ENCODE measurements around the gene MARCO.

Gene MARCO

GRCh38 chr2:118914721-118915453 lies 27.1 kb upstream of the MARCO start:
- no peak for DNase-seq (ENCODE audit: low read depth, low spot score)
- Histone ChIP-seq H3K27me3 (ENCODE audit: insufficient read depth, insufficient read length) (no peaks in the 10 kb centered on the region), H3K9ac (ENCODE audit: insufficient read length, low read depth) (no peak overlapping the region), H3K9me3 (ENCODE audit: insufficient read depth, low read length) (peaks cover 5% of the 10 kb centered on the region), H3K4me1 (ENCODE audit: insufficient read depth, insufficient read length) (no peaks in the 10 kb centered on the region), H3K4me3 (ENCODE audit: insufficient read length, low read depth) (no peak overlapping the region), H3K36me3 (ENCODE audit: insufficient read depth, insufficient read length, low read length) (no peaks in the 10 kb centered on the region)
- no peak for TF ChIP-seq SUZ12 (IDR thresholded peaks at IDR 0.05; ENCODE audit: extremely low read depth, insufficient read depth, insufficient read length)
- no peak for TF ChIP-seq ZNF274 (IDR thresholded peaks at IDR 0.05; ENCODE audit: low read depth, low read length)
- no peak for TF ChIP-seq YY1 (IDR thresholded peaks at IDR 0.05; ENCODE audit: insufficient read depth, insufficient read length)

GRCh38 chr2:118918017-118918416 lies 24.0 kb upstream of the MARCO start:
- Histone ChIP-seq H3K36me3 (ENCODE audit: insufficient read depth, insufficient read length, low read length) (no peaks in the 10 kb centered on the region), H3K4me1 (ENCODE audit: insufficient read depth, insufficient read length) (no peaks in the 10 kb centered on the region), H3K9me3 (ENCODE audit: insufficient read depth, low read length) (peaks cover 5% of the 10 kb centered on the region), H3K4me3 (ENCODE audit: insufficient read length, low read depth) (no peak overlapping the region), H3K27me3 (ENCODE audit: insufficient read depth, insufficient read length) (no peaks in the 10 kb centered on the region), H3K9ac (ENCODE audit: insufficient read length, low read depth) (no peak overlapping the region)
- DNase-seq (ENCODE audit: low read depth, low spot score) = no peak
- TF ChIP-seq SUZ12 (IDR thresholded peaks at IDR 0.05; ENCODE audit: extremely low read depth, insufficient read depth, insufficient read length) (no peak), YY1 (IDR thresholded peaks at IDR 0.05; ENCODE audit: insufficient read depth, insufficient read length) (no peak), ZNF274 (IDR thresholded peaks at IDR 0.05; ENCODE audit: low read depth, low read length) (no peak)

GRCh38 chr2:118921646-118922045 lies 20.3 kb upstream of the MARCO start:
- Histone ChIP-seq H3K36me3 (ENCODE audit: insufficient read depth, insufficient read length, low read length) (no peaks in the 10 kb centered on the region), H3K27me3 (ENCODE audit: insufficient read depth, insufficient read length) (no peaks in the 10 kb centered on the region)
- no peak for DNase-seq (ENCODE audit: low read depth, low spot score)

GRCh38 chr2:118922254-118922653 lies 19.7 kb upstream of the MARCO start:
- no peaks in the 10 kb centered on the region for H3K4me1 ChIP-seq (ENCODE audit: insufficient read depth, insufficient read length)
- no peak overlapping the region for H3K9ac ChIP-seq (ENCODE audit: insufficient read length, low read depth)
- H3K4me3 ChIP-seq (ENCODE audit: insufficient read length, low read depth) = no peak overlapping the region
- DNase-seq (ENCODE audit: low read depth, low spot score) = no peak
- no peaks in the 10 kb centered on the region for H3K36me3 ChIP-seq (ENCODE audit: insufficient read depth, insufficient read length, low read length)
- H3K27me3 ChIP-seq (ENCODE audit: insufficient read depth, insufficient read length) = no peaks in the 10 kb centered on the region
- TF ChIP-seq ZNF274 (IDR thresholded peaks at IDR 0.05; ENCODE audit: low read depth, low read length) = no peak
- TF ChIP-seq SUZ12 (IDR thresholded peaks at IDR 0.05; ENCODE audit: extremely low read depth, insufficient read depth, insufficient read length) = no peak
- no peak for TF ChIP-seq YY1 (IDR thresholded peaks at IDR 0.05; ENCODE audit: insufficient read depth, insufficient read length)
- H3K9me3 ChIP-seq (ENCODE audit: insufficient read depth, low read length) = peaks cover 22% of the 10 kb centered on the region

More at GRCh38 chr2:118921646-118922045, 20.3 kb upstream of the MARCO start:
- TF ChIP-seq SUZ12 (IDR thresholded peaks at IDR 0.05; ENCODE audit: extremely low read depth, insufficient read depth, insufficient read length) = no peak
- no peak overlapping the region for H3K4me3 ChIP-seq (ENCODE audit: insufficient read length, low read depth)
- H3K4me1 ChIP-seq (ENCODE audit: insufficient read depth, insufficient read length) = no peaks in the 10 kb centered on the region
- no peak overlapping the region for H3K9ac ChIP-seq (ENCODE audit: insufficient read length, low read depth)
- H3K9me3 ChIP-seq (ENCODE audit: insufficient read depth, low read length) = peaks cover 22% of the 10 kb centered on the region

- no peak overlapping the region for H3K4me3 ChIP-seq (ENCODE audit: insufficient read length, low read depth)
- H3K27me3 ChIP-seq (ENCODE audit: insufficient read depth, insufficient read length) = no peaks in the 10 kb centered on the region
- peaks cover 22% of the 10 kb centered on the region for H3K9me3 ChIP-seq (ENCODE audit: insufficient read depth, low read length)
- TF ChIP-seq YY1 (IDR thresholded peaks at IDR 0.05; ENCODE audit: insufficient read depth, insufficient read length) = no peak
- no peak for TF ChIP-seq SUZ12 (IDR thresholded peaks at IDR 0.05; ENCODE audit: extremely low read depth, insufficient read depth, insufficient read length)
- no peak for TF ChIP-seq ZNF274 (IDR thresholded peaks at IDR 0.05; ENCODE audit: low read depth, low read length)
- no peak for DNase-seq (ENCODE audit: low read depth, low spot score)
- no peak overlapping the region for H3K9ac ChIP-seq (ENCODE audit: insufficient read length, low read depth)
- H3K36me3 ChIP-seq (ENCODE audit: insufficient read depth, insufficient read length, low read length) = no peaks in the 10 kb centered on the region
- H3K4me1 ChIP-seq (ENCODE audit: insufficient read depth, insufficient read length) = no peaks in the 10 kb centered on the region
Measured at GRCh38 chr2:118923371-118923770, 18.6 kb upstream of the MARCO start.

GRCh38 chr2:118925476-118925875 lies 16.5 kb upstream of the MARCO start:
- Histone ChIP-seq H3K9ac (ENCODE audit: insufficient read length, low read depth) (no peak overlapping the region), H3K9me3 (ENCODE audit: insufficient read depth, low read length) (peaks cover 17% of the 10 kb centered on the region), H3K4me3 (ENCODE audit: insufficient read length, low read depth) (no peak overlapping the region), H3K27me3 (ENCODE audit: insufficient read depth, insufficient read length) (no peaks in the 10 kb centered on the region), H3K4me1 (ENCODE audit: insufficient read depth, insufficient read length) (no peaks in the 10 kb centered on the region), H3K36me3 (ENCODE audit: insufficient read depth, insufficient read length, low read length) (no peaks in the 10 kb centered on the region)
- TF ChIP-seq YY1 (IDR thresholded peaks at IDR 0.05; ENCODE audit: insufficient read depth, insufficient read length) (no peak), ZNF274 (IDR thresholded peaks at IDR 0.05; ENCODE audit: low read depth, low read length) (no peak), SUZ12 (IDR thresholded peaks at IDR 0.05; ENCODE audit: extremely low read depth, insufficient read depth, insufficient read length) (no peak)
- DNase-seq (ENCODE audit: low read depth, low spot score) = no peak

GRCh38 chr2:118925981-118926380 lies 16.0 kb upstream of the MARCO start:
- DNase-seq (ENCODE audit: low read depth, low spot score) = no peak
- H3K27me3 ChIP-seq (ENCODE audit: insufficient read depth, insufficient read length) = no peaks in the 10 kb centered on the region
- no peaks in the 10 kb centered on the region for H3K36me3 ChIP-seq (ENCODE audit: insufficient read depth, insufficient read length, low read length)
- H3K4me3 ChIP-seq (ENCODE audit: insufficient read length, low read depth) = no peak overlapping the region
- H3K4me1 ChIP-seq (ENCODE audit: insufficient read depth, insufficient read length) = no peaks in the 10 kb centered on the region
- TF ChIP-seq SUZ12 (IDR thresholded peaks at IDR 0.05; ENCODE audit: extremely low read depth, insufficient read depth, insufficient read length) (no peak), ZNF274 (IDR thresholded peaks at IDR 0.05; ENCODE audit: low read depth, low read length) (no peak), YY1 (IDR thresholded peaks at IDR 0.05; ENCODE audit: insufficient read depth, insufficient read length) (no peak)
- peaks cover 17% of the 10 kb centered on the region for H3K9me3 ChIP-seq (ENCODE audit: insufficient read depth, low read length)
- no peak overlapping the region for H3K9ac ChIP-seq (ENCODE audit: insufficient read length, low read depth)

All from NT2/D1 (cell line).